Fibroblast of peridontal ligament (primary cell): ENCODE measurements around the gene SNRPA.
"Not testable (repeated sequence)": the region's sequence is repeated elsewhere in the genome, so short reads cannot be mapped to it uniquely, and the experiment has no call there.

Experiments used
- DNase-seq: peaks from one replicate; pipeline ENCODE4 v3.0.0-alpha.2; 2010; ENCODE audit errors: extremely low read depth

The SNRPA gene

GRCh38 chr19:40776932-40777644 lies 26.1 kb downstream of the SNRPA start:
- DNase-seq = peak; percentile 95

GRCh38 chr19:40777645-40777936 lies 26.6 kb downstream of the SNRPA start:
- DNase-seq = no peak

GRCh38 chr19:40777937-40778705 lies 27.1 kb downstream of the SNRPA start, which contains the start of gene RAB4B:
TSS of gene RAB4B (plus strand) at chr19:40778247. CDS start at chr19:40778376, 129 bp downstream.
- DNase-seq = peak; percentile 99

GRCh38 chr19:40778706-40779284 lies 27.8 kb downstream of the SNRPA start:
- DNase-seq = peak; percentile 20

GRCh38 chr19:40780582-40780981 lies 29.6 kb downstream of the SNRPA start:
- no peak for DNase-seq

- DNase-seq = no peak
These were observed 30.1 kb downstream of the SNRPA start for GRCh38 chr19:40781140-40781539.

GRCh38 chr19:40783711-40784110 lies 32.7 kb downstream of the SNRPA start:
- DNase-seq = no peak

GRCh38 chr19:40784146-40784545 lies 33.1 kb downstream of the SNRPA start:
- not testable (repeated sequence) for DNase-seq

- no peak for DNase-seq
These were observed 34.5 kb downstream of the SNRPA start for GRCh38 chr19:40785526-40785925.

GRCh38 chr19:40786060-40787037 lies 35.3 kb downstream of the SNRPA start:
- no peak for DNase-seq

GRCh38 chr19:40791349-40791748 lies 40.3 kb downstream of the SNRPA start:
- DNase-seq = no peak

- DNase-seq = no peak
These were observed 41.0 kb downstream of the SNRPA start for GRCh38 chr19:40791996-40792395.

- DNase-seq = no peak
These were observed 46.4 kb downstream of the SNRPA start for GRCh38 chr19:40797166-40797962.

GRCh38 chr19:40797963-40798682 lies 47.1 kb downstream of the SNRPA start:
- DNase-seq = peak; percentile 48

GRCh38 chr19:40798683-40799557 lies 47.9 kb downstream of the SNRPA start, which contains the start of gene EGLN2:
TSS of gene EGLN2 (plus strand) at chr19:40799191. CDS start at chr19:40800573, 1,382 bp downstream.
- DNase-seq = peak; percentile 99

GRCh38 chr19:40799558-40800338 lies 48.7 kb downstream of the SNRPA start:
- no peak for DNase-seq

GRCh38 chr19:40800339-40800996 lies 49.5 kb downstream of the SNRPA start:
- DNase-seq = no peak

- DNase-seq = no peak
These were observed 50.0 kb downstream of the SNRPA start for GRCh38 chr19:40800997-40801377.
